Measurements from ENCODE around the gene SHISA5. TPM values are rescaled to one million over a fixed set of nuclear protein-coding genes. Genes with fewer than 3 reads are reported as not detected.
"Not testable (repeated sequence)": the region's sequence is repeated elsewhere in the genome, so short reads cannot be mapped to it uniquely, and the experiment has no call there.

The SHISA5 gene
- 59.2 TPM for total RNA-seq (ENCODE audit: insufficient read depth, low replicate concordance)

GRCh38 chr3:48504051-48504946 is at the start of gene SHISA5:
SHISA5 (minus strand) TSS chr3:48504174; CDS start chr3:48504094, 80 bp downstream.
- peak; percentile 82 for DNase-seq (ENCODE audit: low spot score)

GRCh38 chr3:48553361-48553760 is 49.4 kb upstream of the SHISA5 start:
- no peak for DNase-seq (ENCODE audit: low spot score)

- DNase-seq (ENCODE audit: low spot score) = no peak
Observed at GRCh38 chr3:48552111-48552951, 48.4 kb upstream of the SHISA5 start.

- DNase-seq (ENCODE audit: low spot score) = not testable (repeated sequence)
Observed at GRCh38 chr3:48551651-48552050, 47.7 kb upstream of the SHISA5 start.

GRCh38 chr3:48548729-48549705 is 45.0 kb upstream of the SHISA5 start:
- DNase-seq (ENCODE audit: low spot score) = peak; percentile 80

GRCh38 chr3:48548126-48548525 is 44.2 kb upstream of the SHISA5 start:
- peak; percentile 23 for DNase-seq (ENCODE audit: low spot score)

- no peak for DNase-seq (ENCODE audit: low spot score)
Observed at GRCh38 chr3:48546203-48546829, 42.3 kb upstream of the SHISA5 start.

GRCh38 chr3:48544141-48544540 is 40.2 kb upstream of the SHISA5 start:
- no peak for DNase-seq (ENCODE audit: low spot score)

GRCh38 chr3:48543271-48543866 is 39.4 kb upstream of the SHISA5 start:
- no peak for DNase-seq (ENCODE audit: low spot score)

GRCh38 chr3:48538451-48538850 is 34.5 kb upstream of the SHISA5 start:
- no peak for DNase-seq (ENCODE audit: low spot score)

- DNase-seq (ENCODE audit: low spot score) = no peak
Observed at GRCh38 chr3:48536785-48537184, 32.8 kb upstream of the SHISA5 start.

- DNase-seq (ENCODE audit: low spot score) = no peak
Observed at GRCh38 chr3:48536116-48536515, 32.1 kb upstream of the SHISA5 start.

GRCh38 chr3:48535578-48535977 is 31.6 kb upstream of the SHISA5 start:
- no peak for DNase-seq (ENCODE audit: low spot score)

GRCh38 chr3:48532977-48533337 is 29.0 kb upstream of the SHISA5 start:
- no peak for DNase-seq (ENCODE audit: low spot score)

GRCh38 chr3:48532271-48532976 is 28.4 kb upstream of the SHISA5 start:
- no peak for DNase-seq (ENCODE audit: low spot score)

GRCh38 chr3:48530701-48531100 is 26.7 kb upstream of the SHISA5 start:
- not testable (repeated sequence) for DNase-seq (ENCODE audit: low spot score)

- no peak for DNase-seq (ENCODE audit: low spot score)
Observed at GRCh38 chr3:48528754-48529153, 24.8 kb upstream of the SHISA5 start.

- DNase-seq (ENCODE audit: low spot score) = no peak
Observed at GRCh38 chr3:48528048-48528447, 24.1 kb upstream of the SHISA5 start.

GRCh38 chr3:48524970-48525369 is 21.0 kb upstream of the SHISA5 start:
- no peak for DNase-seq (ENCODE audit: low spot score)

GRCh38 chr3:48521635-48522034 is 17.7 kb upstream of the SHISA5 start:
- no peak for DNase-seq (ENCODE audit: low spot score)

Measured in umbilical cord (tissue), 2 donors.